MM.1S (cell line): ENCODE data around the gene TMEM38B.

ENCODE experiments used
- DNase-seq: peaks from one replicate; pipeline ENCODE4 v3.0.0-alpha.2; 2015
- H2AFZ ChIP-seq: fragments of 300-600 bp; sonication (generic); 2 replicates; pipeline ENCODE4 v1.6.0; 2016; ENCODE audit warnings: antibody characterized with exemption, low read length
- H3F3A ChIP-seq: fragments of 300-600 bp; sonication (generic); 2 replicates; pipeline ENCODE4 v1.6.1; 2016; ENCODE audit warnings: mild to moderate bottlenecking, antibody characterized with exemption, low read length, moderate library complexity, mixed read lengths; ENCODE audit not compliant: insufficient read depth
- H3K27ac ChIP-seq: fragments of 300-600 bp; sonication (generic); 2 replicates; pipeline ENCODE4 v1.5.1; 2016; ENCODE audit warnings: mild to moderate bottlenecking, low read length
- H3K27me3 ChIP-seq: fragments of 300-600 bp; sonication (generic); replicated peaks from 2 replicates; pipeline ENCODE4 v1.6.0; 2016; ENCODE audit warnings: low read length; ENCODE audit not compliant: insufficient read depth
- H3K36me3 ChIP-seq: fragments of 300-600 bp; sonication (generic); replicated peaks from 2 replicates; pipeline ENCODE4 v1.6.1; 2016; ENCODE audit warnings: mild to moderate bottlenecking, low read length, mixed read lengths; ENCODE audit not compliant: insufficient read depth
- H3K4me1 ChIP-seq: fragments of 300-600 bp; sonication (generic); 2 replicates; pipeline ENCODE4 v1.6.1; 2016; ENCODE audit warnings: low read length, mixed read lengths
- H3K4me2 ChIP-seq: fragments of 300-600 bp; sonication (generic); 2 replicates; pipeline ENCODE4 v1.6.0; 2016; ENCODE audit warnings: low read depth, low read length
- H3K4me3 ChIP-seq: fragments of 300-600 bp; sonication (generic); 2 replicates; pipeline ENCODE4 v1.5.1; 2016; ENCODE audit warnings: low read length, mixed read lengths
- H3K79me2 ChIP-seq: fragments of 300-600 bp; sonication (generic); 2 replicates; pipeline ENCODE4 v1.6.1; 2016; ENCODE audit warnings: mixed run types, low read length, mixed read lengths
- H3K9ac ChIP-seq: fragments of 300-600 bp; sonication (generic); 2 replicates; pipeline ENCODE4 v1.6.1; 2016; ENCODE audit warnings: low read length, mixed read lengths
- H3K9me2 ChIP-seq: fragments of 300-600 bp; sonication (generic); replicated peaks from 2 replicates; pipeline ENCODE4 v1.6.1; 2016; ENCODE audit warnings: mild to moderate bottlenecking, low read length, mixed read lengths; ENCODE audit not compliant: insufficient read depth
- H3K9me3 ChIP-seq: fragments of 300-600 bp; sonication (generic); replicated peaks from 2 replicates; pipeline ENCODE4 v1.6.1; 2016; ENCODE audit warnings: mild to moderate bottlenecking, low read length, mixed read lengths; ENCODE audit not compliant: insufficient read depth
- H4K20me1 ChIP-seq: fragments of 300-600 bp; sonication (generic); 2 replicates; pipeline ENCODE4 v1.6.1; 2016; ENCODE audit warnings: mild to moderate bottlenecking, low read length, moderate library complexity, mixed read lengths; ENCODE audit not compliant: insufficient read depth
- EZH2 ChIP-seq: fragments of 300-600 bp; sonication (generic); optimal IDR thresholded peaks from 2 replicates; pipeline ENCODE3; 2017; ENCODE audit warnings: low read depth, mild to moderate bottlenecking, antibody characterized with exemption, low read length, mixed read lengths
- EZH2phosphoT487 ChIP-seq: fragments of 300-600 bp; sonication (generic); IDR thresholded peaks from 2 replicates; pipeline ENCODE4 v1.6.1; 2018; ENCODE audit warnings: antibody characterized with exemption, low read length
- TF ChIP-seq, protein P1 (sequence below): fragments of 300-600 bp; sonication (generic); IDR thresholded peaks from 2 replicates; pipeline ENCODE4 v1.5.1; 2016; ENCODE audit warnings: antibody characterized with exemption, low read length, mixed read lengths

Gene TMEM38B

DNA sequence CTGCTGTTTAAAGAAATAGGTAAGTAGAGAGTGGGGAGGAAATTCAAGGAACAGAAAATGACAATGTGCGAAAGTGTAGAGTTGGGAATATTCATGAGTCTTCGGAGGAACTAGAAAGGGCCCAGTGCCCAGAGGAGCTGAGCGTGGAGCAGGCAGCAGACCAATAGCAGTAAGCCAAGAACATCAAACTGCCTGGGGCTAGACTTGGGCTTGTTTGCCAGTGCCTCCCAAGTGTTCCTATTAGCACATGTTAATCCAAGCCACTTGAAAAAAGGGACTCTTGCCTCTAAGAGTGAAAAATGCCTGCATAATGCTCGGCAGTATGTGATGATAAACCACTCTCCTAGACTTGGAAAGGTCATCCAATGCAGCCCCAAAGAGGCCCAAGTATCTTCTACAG lies 33.3 kb upstream of the TMEM38B start:
- H3K27ac ChIP-seq: no peak overlapping the region
- H3K4me1 ChIP-seq: no peaks in the 10 kb centered on the region
- H3K9me3 ChIP-seq: no peaks in the 10 kb centered on the region
- H2AFZ ChIP-seq: no peak overlapping the region
- no peaks in the 10 kb centered on the region for H3K79me2 ChIP-seq
- H3F3A ChIP-seq: no peaks in the 10 kb centered on the region
- no peaks in the 10 kb centered on the region for H3K36me3 ChIP-seq
- no peaks in the 10 kb centered on the region for H3K27me3 ChIP-seq
- no peak overlapping the region for H3K4me2 ChIP-seq
- TF ChIP-seq EZH2phosphoT487 (no peak), EZH2 (no peak)
- TF ChIP-seq, protein P1, sequence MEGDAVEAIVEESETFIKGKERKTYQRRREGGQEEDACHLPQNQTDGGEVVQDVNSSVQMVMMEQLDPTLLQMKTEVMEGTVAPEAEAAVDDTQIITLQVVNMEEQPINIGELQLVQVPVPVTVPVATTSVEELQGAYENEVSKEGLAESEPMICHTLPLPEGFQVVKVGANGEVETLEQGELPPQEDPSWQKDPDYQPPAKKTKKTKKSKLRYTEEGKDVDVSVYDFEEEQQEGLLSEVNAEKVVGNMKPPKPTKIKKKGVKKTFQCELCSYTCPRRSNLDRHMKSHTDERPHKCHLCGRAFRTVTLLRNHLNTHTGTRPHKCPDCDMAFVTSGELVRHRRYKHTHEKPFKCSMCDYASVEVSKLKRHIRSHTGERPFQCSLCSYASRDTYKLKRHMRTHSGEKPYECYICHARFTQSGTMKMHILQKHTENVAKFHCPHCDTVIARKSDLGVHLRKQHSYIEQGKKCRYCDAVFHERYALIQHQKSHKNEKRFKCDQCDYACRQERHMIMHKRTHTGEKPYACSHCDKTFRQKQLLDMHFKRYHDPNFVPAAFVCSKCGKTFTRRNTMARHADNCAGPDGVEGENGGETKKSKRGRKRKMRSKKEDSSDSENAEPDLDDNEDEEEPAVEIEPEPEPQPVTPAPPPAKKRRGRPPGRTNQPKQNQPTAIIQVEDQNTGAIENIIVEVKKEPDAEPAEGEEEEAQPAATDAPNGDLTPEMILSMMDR: no peak
- H3K9ac ChIP-seq: no peak overlapping the region
- DNase-seq: no peak
- no peaks in the 10 kb centered on the region for H4K20me1 ChIP-seq
- H3K4me3 ChIP-seq: no peak overlapping the region
- H3K9me2 ChIP-seq: no peaks in the 10 kb centered on the region

GRCh38 chr9:105662184-105663104 lies 31.9 kb upstream of the TMEM38B start, which contains the start of gene TAL2:
Gene TAL2 (plus strand): TSS chr9:105662457. CDS start chr9:105662497, 40 bp downstream.
- no peaks in the 10 kb centered on the region for H3K36me3 ChIP-seq
- H3F3A ChIP-seq: no peaks in the 10 kb centered on the region
- H3K9ac ChIP-seq: no peak within 1 kb of the TSS
- no peaks in the 10 kb centered on the region for H3K27me3 ChIP-seq
- H4K20me1 ChIP-seq: no peaks in the 10 kb centered on the region
- no peak within 1 kb of the TSS for H3K4me3 ChIP-seq
- H3K79me2 ChIP-seq: no peaks in the 10 kb centered on the region
- no peaks in the 10 kb centered on the region for H3K4me1 ChIP-seq
- H2AFZ ChIP-seq: no peak within 1 kb of the TSS
- no peak within 1 kb of the TSS for H3K4me2 ChIP-seq
- H3K9me3 ChIP-seq: no peaks in the 10 kb centered on the region
- no peak within 1 kb of the TSS for H3K27ac ChIP-seq
- TF ChIP-seq EZH2 (no peak), EZH2phosphoT487 (no peak)
- TF ChIP-seq, protein P1: no peak
- no peaks in the 10 kb centered on the region for H3K9me2 ChIP-seq
- DNase-seq: no peak

DNA sequence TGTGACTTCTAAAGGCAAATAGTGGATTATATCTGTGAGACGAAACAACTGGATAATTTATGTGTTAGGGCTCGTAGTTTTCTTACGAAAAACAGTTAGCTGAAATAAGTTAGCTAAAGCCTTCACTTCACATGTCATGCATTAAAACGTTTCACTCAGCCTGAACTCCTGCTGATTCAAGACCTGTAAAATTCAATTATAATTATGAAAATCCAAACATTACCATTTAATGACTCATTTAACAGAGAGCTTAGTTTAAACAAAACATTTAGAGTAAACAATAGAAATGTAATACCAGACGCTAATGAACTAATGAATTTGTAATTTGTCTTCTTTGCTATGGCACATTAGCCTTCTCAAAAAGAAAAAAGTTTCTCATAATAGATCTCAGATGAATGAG lies 30.4 kb upstream of the TMEM38B start:
- no peaks in the 10 kb centered on the region for H3K36me3 ChIP-seq
- H2AFZ ChIP-seq: no peak overlapping the region
- H4K20me1 ChIP-seq: no peaks in the 10 kb centered on the region
- H3K4me1 ChIP-seq: no peaks in the 10 kb centered on the region
- H3K79me2 ChIP-seq: no peaks in the 10 kb centered on the region
- TF ChIP-seq EZH2 (no peak), EZH2phosphoT487 (no peak)
- H3F3A ChIP-seq: no peaks in the 10 kb centered on the region
- no peak overlapping the region for H3K27ac ChIP-seq
- no peak for DNase-seq
- no peak overlapping the region for H3K9ac ChIP-seq
- H3K4me2 ChIP-seq: no peak overlapping the region
- no peaks in the 10 kb centered on the region for H3K9me3 ChIP-seq
- H3K4me3 ChIP-seq: no peak overlapping the region
- H3K27me3 ChIP-seq: no peaks in the 10 kb centered on the region
- no peaks in the 10 kb centered on the region for H3K9me2 ChIP-seq

DNA sequence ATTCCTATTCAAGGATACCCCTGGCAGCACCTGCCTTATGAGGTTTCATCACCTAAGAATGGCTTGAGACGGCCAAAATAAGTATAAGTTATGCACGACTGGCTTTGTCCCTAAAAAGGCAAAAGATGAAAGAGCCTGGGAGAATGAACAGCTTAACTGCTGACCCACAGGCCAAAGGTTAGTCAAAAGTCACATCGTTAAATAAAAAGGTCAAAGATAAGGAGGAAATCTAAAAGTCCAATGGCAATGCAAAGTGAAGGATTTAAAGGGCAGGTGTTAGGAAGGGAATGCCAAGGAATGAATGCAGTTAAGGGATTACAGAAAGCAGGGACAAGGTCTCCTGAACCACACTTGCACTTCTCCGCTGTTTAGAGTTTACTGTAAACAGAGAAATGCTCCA lies 26.5 kb upstream of the TMEM38B start:
- Histone ChIP-seq H3K4me3 (no peak overlapping the region), H3K4me2 (no peak overlapping the region), H3K79me2 (no peaks in the 10 kb centered on the region), H3K27me3 (no peaks in the 10 kb centered on the region), H3K27ac (no peak overlapping the region), H3F3A (no peaks in the 10 kb centered on the region), H3K9me2 (no peaks in the 10 kb centered on the region), H3K36me3 (no peaks in the 10 kb centered on the region), H2AFZ (no peak overlapping the region), H3K9ac (no peak overlapping the region), H4K20me1 (no peaks in the 10 kb centered on the region), H3K4me1 (0 out of 2 replicates have a peak, but pooled peaks cover 3% of the 10 kb centered on the region), H3K9me3 (no peaks in the 10 kb centered on the region)
- TF ChIP-seq, protein P1: no peak
- TF ChIP-seq EZH2 (no peak), EZH2phosphoT487 (no peak)
- DNase-seq: no peak
